ENCODE results near the gene SRSF1.
"Not testable (repeated sequence)": the region's sequence is repeated elsewhere in the genome, so short reads cannot be mapped to it uniquely, and the experiment has no call there.

The SRSF1 gene

DNA sequence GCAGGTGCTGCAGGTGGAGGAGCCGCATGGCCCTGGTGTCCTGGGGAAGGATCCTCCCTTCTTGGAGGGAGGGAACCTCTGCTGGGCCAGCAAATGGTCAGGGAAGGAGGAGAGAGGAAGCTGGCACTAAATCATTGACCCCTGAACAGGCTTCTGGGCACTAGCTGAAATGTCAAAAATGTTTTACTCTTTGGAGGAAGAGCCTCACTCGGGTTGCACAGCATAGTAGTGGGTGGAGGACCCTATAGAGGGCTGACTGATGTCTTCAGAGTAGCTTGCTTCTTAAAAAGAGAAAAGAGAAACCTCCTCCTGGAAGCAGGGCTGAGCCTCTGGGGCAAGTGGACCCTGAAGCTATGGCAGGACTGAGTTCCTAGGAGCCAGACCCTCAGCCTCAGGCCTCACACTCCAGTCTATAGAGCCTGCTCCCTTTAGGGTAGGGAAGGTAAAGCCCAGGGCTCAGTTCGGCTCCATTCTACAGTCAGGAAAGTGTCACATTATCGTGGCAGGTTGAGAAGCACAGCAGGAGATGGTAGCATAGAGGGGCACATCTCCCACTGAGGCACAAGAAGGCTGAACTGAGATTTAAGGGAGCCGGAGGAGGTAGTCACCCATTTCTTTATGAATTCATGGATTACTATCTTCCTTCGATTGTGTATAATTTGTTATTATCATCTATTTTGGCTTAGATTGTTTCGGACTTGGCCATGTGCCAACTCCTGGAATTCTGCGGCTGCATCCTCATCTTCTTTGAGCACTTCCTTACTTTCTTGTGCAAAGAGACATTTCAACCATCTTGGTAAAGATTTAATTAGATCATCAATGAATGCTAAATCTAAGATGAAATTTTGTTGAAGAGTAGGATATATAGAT, 44.5 kb downstream of the SRSF1 start:
- no peak for DNase-seq

DNA sequence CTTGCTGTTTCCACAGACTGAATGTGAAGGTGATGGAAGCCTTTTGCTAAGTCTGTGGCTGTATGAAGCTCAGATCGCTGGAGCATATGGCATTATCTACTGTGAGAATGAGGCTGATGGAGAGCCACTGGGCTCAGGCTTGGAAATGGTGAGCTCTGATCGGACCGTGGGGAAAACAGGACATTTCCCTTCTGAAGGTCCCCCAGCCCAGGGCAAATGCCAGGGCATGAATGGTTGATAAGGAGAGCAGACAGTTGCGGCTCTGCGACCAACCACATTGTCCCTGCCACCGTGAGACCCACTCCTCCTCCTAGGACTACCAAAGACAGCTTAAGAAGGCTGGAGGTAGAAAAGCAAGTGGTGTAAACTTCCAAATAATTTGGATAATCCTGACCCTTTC, 47.1 kb downstream of the SRSF1 start:
- no peak for DNase-seq

- not testable (repeated sequence) for DNase-seq
Observed at GRCh38 chr17:57958391-57958790, 48.7 kb downstream of the SRSF1 start.

DNA sequence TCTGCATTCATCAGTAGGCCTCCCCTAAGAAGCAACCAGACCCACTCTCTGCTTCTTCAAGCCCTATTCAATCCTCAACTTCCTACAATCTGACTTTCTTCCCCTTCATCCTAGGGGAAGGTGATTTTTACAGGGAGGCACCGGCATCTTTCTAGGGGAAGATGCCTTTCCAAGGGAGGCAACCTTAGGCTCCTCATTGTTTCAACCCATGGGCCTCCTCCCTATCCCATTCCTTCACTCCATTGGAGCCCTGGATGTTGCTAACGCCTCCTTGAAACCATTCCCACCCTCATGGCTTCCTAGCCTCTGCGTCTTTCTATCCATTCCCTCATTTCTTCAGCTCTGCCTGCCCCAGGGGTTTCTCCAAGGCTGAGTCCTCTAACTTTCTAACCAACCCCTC, 49.2 kb downstream of the SRSF1 start:
- DNase-seq, result no peak

- DNase-seq, result no peak
Observed at GRCh38 chr17:57957120-57957850, 49.8 kb downstream of the SRSF1 start.

DNA sequence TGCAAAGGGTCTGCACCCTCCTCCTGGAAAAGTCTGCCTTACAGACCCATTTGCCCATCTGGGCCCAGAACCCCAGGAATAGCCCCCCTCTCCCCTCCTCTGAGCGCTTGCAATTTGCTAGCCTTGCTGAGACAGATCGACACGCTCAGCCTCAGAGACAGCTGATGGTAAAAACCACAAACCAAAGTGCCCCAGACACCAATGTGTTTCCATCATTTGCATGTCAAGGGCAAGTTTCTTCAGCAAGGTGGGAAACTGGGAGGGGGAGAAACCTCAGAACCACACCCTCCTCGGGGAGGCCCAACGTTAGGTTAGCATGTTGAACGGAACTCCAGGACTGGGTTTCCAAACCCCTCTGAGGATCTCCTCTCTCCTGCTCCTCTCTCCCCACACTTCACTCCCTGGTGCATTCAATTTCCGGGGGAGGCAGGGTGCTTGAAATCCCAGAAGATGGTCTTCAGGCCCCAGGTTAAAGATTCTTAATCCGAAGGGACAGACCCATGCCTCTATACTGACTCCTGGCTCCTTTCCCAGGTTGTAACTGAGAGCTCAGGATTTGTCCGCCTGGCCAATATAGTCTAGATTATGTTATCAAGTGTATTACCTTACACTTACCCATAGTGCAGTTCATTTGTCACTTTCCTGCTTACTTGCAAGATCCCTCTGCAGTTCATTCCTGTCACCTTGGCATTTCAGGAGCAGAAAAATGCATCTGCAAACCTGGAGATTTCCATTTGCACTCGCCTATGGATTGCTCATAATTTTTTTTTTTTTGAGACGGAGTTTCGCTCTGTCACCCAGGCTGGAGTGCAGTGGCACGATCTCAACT, 50.5 kb downstream of the SRSF1 start:
- peak; percentile 46 for DNase-seq

DNA sequence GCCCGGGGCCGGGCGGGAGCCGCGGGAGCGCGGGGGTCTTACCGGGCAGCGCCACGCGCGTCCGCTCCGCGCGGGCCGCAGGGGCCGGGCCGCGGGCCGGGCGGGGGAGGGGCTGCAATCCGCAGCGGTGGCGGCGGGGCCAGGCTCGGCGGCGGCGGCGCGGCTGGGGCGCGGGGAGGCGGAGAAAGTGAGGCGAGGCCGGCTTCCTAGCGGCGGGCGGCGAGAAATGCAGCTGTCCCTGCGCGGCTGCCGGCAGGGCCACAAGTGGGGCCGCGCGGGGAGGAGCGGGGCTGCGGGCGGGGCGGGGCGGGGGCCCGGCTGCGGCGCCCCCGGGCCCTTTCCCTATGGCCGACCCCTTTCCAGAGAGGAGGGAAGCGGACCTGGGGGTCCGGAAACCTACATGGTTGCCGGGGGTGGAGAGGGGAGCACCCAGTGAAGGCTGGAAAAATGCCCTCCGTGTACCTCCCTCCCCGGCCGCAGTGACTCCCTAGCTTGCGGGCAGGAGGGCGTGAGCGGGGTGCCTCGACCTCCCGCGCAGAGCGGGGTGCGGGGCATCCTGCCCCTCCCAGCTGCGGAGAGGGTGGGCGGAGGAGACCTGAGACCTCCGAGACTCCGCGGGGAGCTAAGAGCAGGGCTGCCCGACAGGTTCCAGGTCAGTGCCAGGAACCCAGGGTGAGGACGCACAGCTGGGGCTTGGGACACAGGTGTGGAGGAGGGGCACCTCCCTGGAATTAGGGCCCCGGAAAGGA, 51.7 kb downstream of the SRSF1 start, which contains the start of gene CUEDC1:
Gene CUEDC1 (minus strand): TSS at position 230 of the 749 bp plus-strand sequence. CDS start 69,848 bp downstream, outside the sequence.
- peak; percentile 48 for DNase-seq

- DNase-seq, result no peak
Observed at GRCh38 chr17:57954397-57955182, 52.5 kb downstream of the SRSF1 start.

DNA sequence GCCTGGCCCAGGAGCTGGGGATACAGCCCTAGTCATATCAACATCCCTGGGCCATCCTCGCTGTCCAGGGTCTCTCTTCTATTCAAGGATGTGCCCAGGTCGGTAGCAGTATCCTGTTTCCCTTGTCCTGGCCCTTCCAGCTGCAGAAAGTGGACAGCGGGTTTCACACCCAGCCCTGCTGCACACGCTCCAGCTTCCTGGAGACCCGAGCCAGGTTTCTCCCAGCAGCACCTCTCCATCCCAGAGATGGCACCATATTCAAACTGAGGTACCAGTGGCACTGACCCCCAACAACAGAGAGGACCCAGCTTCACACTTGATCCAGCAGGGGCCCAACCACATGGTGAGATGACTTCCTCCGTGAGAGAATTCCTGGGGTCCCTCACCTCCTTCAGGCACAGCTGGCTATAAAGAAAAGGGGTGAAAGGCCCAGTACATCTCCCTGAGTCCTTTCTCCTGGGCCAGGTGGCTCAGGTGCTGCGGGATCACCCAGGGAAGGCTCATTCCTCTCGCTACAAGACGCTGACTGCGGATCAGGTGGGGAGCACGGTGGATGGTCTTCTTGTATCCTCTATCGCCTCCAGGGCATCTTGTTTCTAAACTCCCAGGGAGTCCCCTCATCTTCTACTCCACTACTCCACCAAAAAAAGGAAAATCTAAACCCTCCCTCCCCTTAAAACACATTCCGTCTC, 53.2 kb downstream of the SRSF1 start:
- no peak for DNase-seq

All from activated gamma-delta T cell treated with Interleukin-2 at 50 U/mL for 16 hours (primary cell).